K562 (cell line): ENCODE data around the gene BBS1. TPM values are rescaled to one million over a fixed set of nuclear protein-coding genes. Genes with fewer than 3 reads are reported as not detected.

Experiments used
- ETV5 ChIP-seq: sonication (generic); formaldehyde crosslinking; IDR thresholded peaks from 2 replicates; pipeline ENCODE4 v1.4.0; 2020; ENCODE audit warnings: low read depth, mild to moderate bottlenecking, missing genetic modification reagents
- HNRNPK ChIP-seq: fragments of 200-400 bp; formaldehyde crosslinking; IDR thresholded peaks from one replicate; pipeline ENCODE4 v1.6.1; 2018; ENCODE audit warnings: mild to moderate bottlenecking, low read depth, low read length; ENCODE audit not compliant: poor library complexity, severe bottlenecking
- KDM1A ChIP-seq, 2 experiments: fragments of 450-650 bp; IDR thresholded peaks; 2 replicates each; pipeline ENCODE4 v1.6.1; 2016; ENCODE audit warnings: mild to moderate bottlenecking in 2 of 2
- NCOA4 ChIP-seq: fragments of 450-650 bp; IDR thresholded peaks from 2 replicates; pipeline ENCODE4 v1.6.1; 2018; ENCODE audit warnings: mild to moderate bottlenecking; ENCODE audit not compliant: partially characterized antibody
- NFYB ChIP-seq: IDR thresholded peaks from 2 replicates; pipeline ENCODE4 v1.6.1; 2011; ENCODE audit warnings: mild to moderate bottlenecking, moderate library complexity; ENCODE audit not compliant: insufficient read length; ENCODE audit errors: extremely low read depth
- NR2C1 ChIP-seq, 2 experiments: fragments of 450-650 bp; IDR thresholded peaks; 2 replicates each; pipeline ENCODE4 v1.6.1; 2017; ENCODE audit warnings: mild to moderate bottlenecking in 2 of 2, antibody characterized with exemption in 1 of 2, inconsistent platforms in 1 of 2, missing compliant biosample characterization in 1 of 2, missing genetic modification characterization in 1 of 2
- PHF8 ChIP-seq: fragments of 200-600 bp; sonication (generic); IDR thresholded peaks from 2 replicates; pipeline ENCODE4 v1.6.1; 2012; ENCODE audit warnings: mixed run types, mild to moderate bottlenecking, inconsistent platforms, low read length, moderate library complexity, borderline replicate concordance
- POLR3G ChIP-seq: IDR thresholded peaks from 2 replicates; pipeline ENCODE4 v1.6.1; 2011; ENCODE audit not compliant: insufficient read length, insufficient replicate concordance; ENCODE audit errors: extremely low read depth
- ZNF134 ChIP-seq: fragments of 250-450 bp; sonication (Bioruptor Pico); conservative IDR thresholded peaks from 2 replicates; pipeline ENCODE4 v1.4.0; 2020
- ZNF445 ChIP-seq: fragments of 250-450 bp; sonication (Bioruptor Pico); IDR thresholded peaks from 2 replicates; pipeline ENCODE4 v1.4.0; 2020; ENCODE audit warnings: low read depth, mild to moderate bottlenecking, moderate library complexity
- ZNF830 ChIP-seq: fragments of 250-450 bp; sonication (Bioruptor Pico); IDR thresholded peaks from 2 replicates; pipeline ENCODE4 v1.5.0; 2021; ENCODE audit warnings: mild to moderate bottlenecking
- polyA plus RNA-seq, 8 experiments: library from polyadenylated mRNA; depleted of rRNA in 4 of 8; stranded (reverse) in 5 of 8; unstranded in 3 of 8; fragments of >200 nt; fragmentation: Nextera tagmentation in 2 of 8; fragmentation: Illumina TruSeq in 1 of 8; extraction: Ambion mirVana in 2 of 8; extraction: Trizol in 1 of 8; gene quantifications; 2 replicates each; pipeline versions ENCODE4 v1.2.1 to v1.2.3, GENCODE V29; 2011 to 2014; ENCODE audit warnings: inconsistent platforms in 1 of 8, missing spikeins in 1 of 8
- total RNA-seq, 7 experiments: library from RNA; depleted of rRNA in 6 of 7; stranded (reverse); fragments of >200 nt in 6 of 7; fragmentation: Illumina TruSeq in 2 of 7; extraction: Trizol in 2 of 7; gene quantifications; 2 replicates each; pipeline versions ENCODE4 v1.2.1 to v1.2.3, GENCODE V29; 2011 to 2021; ENCODE audit warnings: low replicate concordance in 1 of 7
- TF ChIP-seq, protein P1 (sequence below): sonication (generic); formaldehyde crosslinking; IDR thresholded peaks from 2 replicates; pipeline ENCODE4 v1.8.0; 2022; ENCODE audit warnings: missing genetic modification reagents, mild to moderate bottlenecking, moderate library complexity, borderline replicate concordance
- TF ChIP-seq, protein P2 (sequence below): fragments of 200-800 bp; sonication (Bioruptor generic); IDR thresholded peaks from 2 replicates; pipeline ENCODE4 v1.6.1; 2017; ENCODE audit warnings: missing genetic modification characterization, missing compliant biosample characterization
- TF ChIP-seq, protein P3 (sequence below): fragments of 450-650 bp; formaldehyde crosslinking; IDR thresholded peaks from 2 replicates; pipeline ENCODE4 v1.4.0; 2020; ENCODE audit warnings: mild to moderate bottlenecking
- TF ChIP-seq, protein P4 (sequence below): fragments of 250-450 bp; sonication (Bioruptor Pico); IDR thresholded peaks from 2 replicates; pipeline ENCODE4 v1.6.1; 2021; ENCODE audit warnings: mild to moderate bottlenecking
- TF ChIP-seq, protein P5 (sequence below): fragments of 250-450 bp; sonication (Bioruptor Pico); IDR thresholded peaks from 2 replicates; pipeline ENCODE4 v1.5.0; 2021
- TF ChIP-seq, protein P6 (sequence below): sonication (generic); IDR thresholded peaks from 2 replicates; pipeline ENCODE4 v1.6.1; 2016
- TF ChIP-seq, protein P7 (sequence below), 2 experiments: fragments of 450-650 bp in 1 of 2; sonication (generic) in 1 of 2; formaldehyde crosslinking; conservative IDR thresholded peaks; 2 replicates each; pipeline versions ENCODE4 v1.4.0 to v1.8.1; 2020 to 2022; ENCODE audit warnings: mild to moderate bottlenecking in 1 of 2, missing genetic modification reagents in 1 of 2

BBS1 gene
- total and polyA plus RNA-seq, 9 of the 15 experiments (the other 6 are each of a cell fraction or from before 2014, with no cell fraction given), result 9.0 to 19.8 (median 12.1) TPM

DNA sequence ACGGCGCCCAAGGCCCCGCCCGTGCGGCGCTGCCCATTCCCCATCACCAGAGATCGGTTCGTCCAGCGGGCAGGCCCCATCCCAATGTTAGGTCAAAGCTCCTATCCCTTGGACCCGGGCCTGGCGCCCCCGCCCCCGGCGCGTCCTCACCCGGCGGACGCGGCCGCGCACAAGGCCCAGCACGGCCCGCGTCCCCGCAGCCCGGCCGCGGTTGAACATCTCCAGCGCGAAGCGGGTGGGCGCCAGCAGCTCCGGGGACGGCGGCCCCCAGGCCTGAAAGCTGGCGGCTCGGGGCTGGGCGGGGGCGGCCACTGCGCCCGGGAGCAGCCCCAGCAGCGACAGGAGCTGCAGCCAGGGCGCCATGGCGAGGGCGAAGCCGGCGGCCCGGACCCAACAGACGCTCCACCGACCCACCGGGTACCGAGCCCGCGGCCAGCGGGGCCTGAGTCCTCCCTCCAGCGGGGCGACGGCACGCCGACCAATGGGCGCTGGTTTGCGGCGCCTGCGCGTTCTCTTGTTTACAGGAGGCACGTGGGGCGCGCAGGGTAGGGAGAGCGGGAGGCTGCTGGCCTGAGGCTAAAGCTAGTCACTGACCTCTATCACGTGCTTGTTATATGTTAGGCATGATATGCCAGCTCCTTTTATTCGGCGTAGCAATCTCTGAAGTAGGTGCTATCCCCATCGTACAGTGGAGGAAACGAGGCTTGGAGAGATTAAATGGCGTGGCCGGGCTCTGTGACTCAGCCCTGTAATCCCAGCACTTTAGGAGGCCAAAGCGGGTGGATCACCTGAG is 57.9 kb downstream of the BBS1 start, which contains the start of gene CTSF (continued):
- TF ChIP-seq, protein P1, sequence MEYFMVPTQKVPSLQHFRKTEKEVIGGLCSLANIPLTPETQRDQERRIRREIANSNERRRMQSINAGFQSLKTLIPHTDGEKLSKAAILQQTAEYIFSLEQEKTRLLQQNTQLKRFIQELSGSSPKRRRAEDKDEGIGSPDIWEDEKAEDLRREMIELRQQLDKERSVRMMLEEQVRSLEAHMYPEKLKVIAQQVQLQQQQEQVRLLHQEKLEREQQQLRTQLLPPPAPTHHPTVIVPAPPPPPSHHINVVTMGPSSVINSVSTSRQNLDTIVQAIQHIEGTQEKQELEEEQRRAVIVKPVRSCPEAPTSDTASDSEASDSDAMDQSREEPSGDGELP (CRISPR knock-in tag), result peak; percentile 80
- TF ChIP-seq NR2C1 (IDR thresholded peaks at IDR 0.05) (no peak; the same call in 1 of the 2 replicates), NR2C1 (tag; IDR thresholded peaks at IDR 0.05) (no peak), ETV5 (peak; percentile 66; the same call in 1 of the 2 replicates), KDM1A (IDR thresholded peaks at IDR 0.05) (no peak), PHF8 (peak; percentile 69; the same call in 1 of the 2 replicates), HNRNPK (no peak), NFYB (peak; percentile 46), ZNF134 (CRISPR knock-in tag) (no peak), POLR3G (no peak), NCOA4 (no peak), ZNF830 (CRISPR knock-in tag) (no peak), ZNF445 (no peak)
- TF ChIP-seq, protein P2, sequence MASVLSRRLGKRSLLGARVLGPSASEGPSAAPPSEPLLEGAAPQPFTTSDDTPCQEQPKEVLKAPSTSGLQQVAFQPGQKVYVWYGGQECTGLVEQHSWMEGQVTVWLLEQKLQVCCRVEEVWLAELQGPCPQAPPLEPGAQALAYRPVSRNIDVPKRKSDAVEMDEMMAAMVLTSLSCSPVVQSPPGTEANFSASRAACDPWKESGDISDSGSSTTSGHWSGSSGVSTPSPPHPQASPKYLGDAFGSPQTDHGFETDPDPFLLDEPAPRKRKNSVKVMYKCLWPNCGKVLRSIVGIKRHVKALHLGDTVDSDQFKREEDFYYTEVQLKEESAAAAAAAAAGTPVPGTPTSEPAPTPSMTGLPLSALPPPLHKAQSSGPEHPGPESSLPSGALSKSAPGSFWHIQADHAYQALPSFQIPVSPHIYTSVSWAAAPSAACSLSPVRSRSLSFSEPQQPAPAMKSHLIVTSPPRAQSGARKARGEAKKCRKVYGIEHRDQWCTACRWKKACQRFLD (CRISPR knock-in tag), result peak; percentile 75
- TF ChIP-seq, protein P3, sequence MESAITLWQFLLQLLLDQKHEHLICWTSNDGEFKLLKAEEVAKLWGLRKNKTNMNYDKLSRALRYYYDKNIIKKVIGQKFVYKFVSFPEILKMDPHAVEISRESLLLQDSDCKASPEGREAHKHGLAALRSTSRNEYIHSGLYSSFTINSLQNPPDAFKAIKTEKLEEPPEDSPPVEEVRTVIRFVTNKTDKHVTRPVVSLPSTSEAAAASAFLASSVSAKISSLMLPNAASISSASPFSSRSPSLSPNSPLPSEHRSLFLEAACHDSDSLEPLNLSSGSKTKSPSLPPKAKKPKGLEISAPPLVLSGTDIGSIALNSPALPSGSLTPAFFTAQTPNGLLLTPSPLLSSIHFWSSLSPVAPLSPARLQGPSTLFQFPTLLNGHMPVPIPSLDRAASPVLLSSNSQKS (CRISPR knock-in tag), result no peak
- TF ChIP-seq, protein P4, sequence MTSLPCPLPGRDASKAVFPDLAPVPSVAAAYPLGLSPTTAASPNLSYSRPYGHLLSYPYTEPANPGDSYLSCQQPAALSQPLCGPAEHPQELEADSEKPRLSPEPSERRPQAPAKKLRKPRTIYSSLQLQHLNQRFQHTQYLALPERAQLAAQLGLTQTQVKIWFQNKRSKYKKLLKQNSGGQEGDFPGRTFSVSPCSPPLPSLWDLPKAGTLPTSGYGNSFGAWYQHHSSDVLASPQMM (CRISPR knock-in tag), result no peak
- TF ChIP-seq, protein P5, sequence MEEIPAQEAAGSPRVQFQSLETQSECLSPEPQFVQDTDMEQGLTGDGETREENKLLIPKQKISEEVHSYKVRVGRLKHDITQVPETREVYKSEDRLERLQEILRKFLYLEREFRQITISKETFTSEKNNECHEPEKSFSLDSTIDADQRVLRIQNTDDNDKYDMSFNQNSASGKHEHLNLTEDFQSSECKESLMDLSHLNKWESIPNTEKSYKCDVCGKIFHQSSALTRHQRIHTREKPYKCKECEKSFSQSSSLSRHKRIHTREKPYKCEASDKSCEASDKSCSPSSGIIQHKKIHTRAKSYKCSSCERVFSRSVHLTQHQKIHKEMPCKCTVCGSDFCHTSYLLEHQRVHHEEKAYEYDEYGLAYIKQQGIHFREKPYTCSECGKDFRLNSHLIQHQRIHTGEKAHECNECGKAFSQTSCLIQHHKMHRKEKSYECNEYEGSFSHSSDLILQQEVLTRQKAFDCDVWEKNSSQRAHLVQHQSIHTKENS, result no peak
- TF ChIP-seq, protein P6, sequence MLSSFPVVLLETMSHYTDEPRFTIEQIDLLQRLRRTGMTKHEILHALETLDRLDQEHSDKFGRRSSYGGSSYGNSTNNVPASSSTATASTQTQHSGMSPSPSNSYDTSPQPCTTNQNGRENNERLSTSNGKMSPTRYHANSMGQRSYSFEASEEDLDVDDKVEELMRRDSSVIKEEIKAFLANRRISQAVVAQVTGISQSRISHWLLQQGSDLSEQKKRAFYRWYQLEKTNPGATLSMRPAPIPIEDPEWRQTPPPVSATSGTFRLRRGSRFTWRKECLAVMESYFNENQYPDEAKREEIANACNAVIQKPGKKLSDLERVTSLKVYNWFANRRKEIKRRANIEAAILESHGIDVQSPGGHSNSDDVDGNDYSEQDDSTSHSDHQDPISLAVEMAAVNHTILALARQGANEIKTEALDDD, result 0 out of 2 replicates have a peak, but pooled peaks have one; percentile 19
- TF ChIP-seq, protein P7, sequence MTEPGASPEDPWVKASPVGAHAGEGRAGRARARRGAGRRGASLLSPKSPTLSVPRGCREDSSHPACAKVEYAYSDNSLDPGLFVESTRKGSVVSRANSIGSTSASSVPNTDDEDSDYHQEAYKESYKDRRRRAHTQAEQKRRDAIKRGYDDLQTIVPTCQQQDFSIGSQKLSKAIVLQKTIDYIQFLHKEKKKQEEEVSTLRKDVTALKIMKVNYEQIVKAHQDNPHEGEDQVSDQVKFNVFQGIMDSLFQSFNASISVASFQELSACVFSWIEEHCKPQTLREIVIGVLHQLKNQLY (CRISPR knock-in tag; conservative IDR thresholded peaks at IDR 0.05), result no peak; a peak in 1 of 4 replicates
